Neural progenitor cell (in vitro differentiated cells): ENCODE results near the gene C1orf74. TPM values are rescaled to one million over a fixed set of nuclear protein-coding genes. Genes with fewer than 3 reads are reported as not detected.

Source experiments
- DNase-seq: peaks from one replicate; pipeline ENCODE4 v3.0.0-alpha.2; 2016; ENCODE audit warnings: low spot score
- H2AFZ ChIP-seq: fragments of 200-600 bp; sonication (generic); replicated peaks from 2 replicates; pipeline ENCODE4 v1.6.1; 2016; ENCODE audit warnings: antibody characterized with exemption
- H3F3A ChIP-seq: fragments of 200-600 bp; sonication (generic); 2 replicates; pipeline ENCODE4 v1.6.1; 2016; ENCODE audit warnings: antibody characterized with exemption, low read depth
- H3K27ac ChIP-seq: fragments of 200-600 bp; sonication (generic); 2 replicates; pipeline ENCODE4 v1.5.1; 2016; ENCODE audit warnings: mild to moderate bottlenecking
- H3K27me3 ChIP-seq: fragments of 200-600 bp; sonication (generic); 2 replicates; pipeline ENCODE4 v1.6.1; 2016; ENCODE audit warnings: mild to moderate bottlenecking, moderate library complexity
- H3K36me3 ChIP-seq: fragments of 200-600 bp; sonication (generic); 2 replicates; pipeline ENCODE4 v1.5.1; 2016
- H3K4me1 ChIP-seq: fragments of 200-600 bp; sonication (generic); 2 replicates; pipeline ENCODE4 v1.6.1; 2016; ENCODE audit warnings: mixed run types
- H3K4me2 ChIP-seq: fragments of 200-600 bp; sonication (generic); 2 replicates; pipeline ENCODE4 v1.6.1; 2016
- H3K4me3 ChIP-seq: fragments of 200-600 bp; sonication (generic); 2 replicates; pipeline ENCODE4 v1.5.1; 2016
- H3K79me2 ChIP-seq: fragments of 200-600 bp; sonication (generic); 2 replicates; pipeline ENCODE4 v1.6.1; 2016; ENCODE audit warnings: low read depth
- H3K9ac ChIP-seq: fragments of 200-600 bp; sonication (generic); 2 replicates; pipeline ENCODE4 v1.6.1; 2016
- H3K9me3 ChIP-seq: fragments of 200-600 bp; sonication (generic); 2 replicates; pipeline ENCODE4 v1.5.1; 2016; ENCODE audit warnings: low read depth
- H4K20me1 ChIP-seq: fragments of 200-600 bp; sonication (generic); 2 replicates; pipeline ENCODE4 v1.6.1; 2016; ENCODE audit warnings: low read depth
- H3K27ac Mint-ChIP-seq: 3 replicates; pipeline ENCODE4 v1.8.0; 2021; ENCODE audit warnings: mixed read lengths
- H3K27me3 Mint-ChIP-seq: 2 replicates; pipeline ENCODE4 v1.8.0; 2022; ENCODE audit warnings: low read depth, mild to moderate bottlenecking, inconsistent platforms, moderate library complexity, mixed read lengths; ENCODE audit not compliant: insufficient read depth
- H3K36me3 Mint-ChIP-seq: 3 replicates; pipeline ENCODE4 v1.8.0; 2021; ENCODE audit warnings: mixed read lengths
- H3K4me1 Mint-ChIP-seq: 3 replicates; pipeline ENCODE4 v1.8.0; 2021; ENCODE audit warnings: mixed read lengths
- H3K4me3 Mint-ChIP-seq: 3 replicates; pipeline ENCODE4 v1.8.0; 2021; ENCODE audit warnings: mild to moderate bottlenecking, moderate library complexity, mixed read lengths
- H3K9me3 Mint-ChIP-seq: 3 replicates; pipeline ENCODE4 v1.8.0; 2020; ENCODE audit warnings: mixed read lengths
- EZH2 ChIP-seq: fragments of 200-600 bp; sonication (generic); IDR thresholded peaks from 2 replicates; pipeline ENCODE4 v1.6.1; 2017; ENCODE audit warnings: antibody characterized with exemption, mild to moderate bottlenecking, moderate library complexity
- EZH2phosphoT487 ChIP-seq: fragments of 200-600 bp; sonication (generic); IDR thresholded peaks from 2 replicates; pipeline ENCODE4 v1.6.1; 2017; ENCODE audit warnings: antibody characterized with exemption
- total RNA-seq: library from RNA; depleted of rRNA; stranded (reverse); fragments of >200 nt; gene quantifications from 2 replicates; pipeline ENCODE4 v1.2.3, GENCODE V29; 2015; ENCODE audit warnings: low replicate concordance
- TF ChIP-seq, protein P1 (sequence below): fragments of 200-600 bp; sonication (generic); IDR thresholded peaks from 2 replicates; pipeline ENCODE4 v1.5.1; 2017; ENCODE audit warnings: antibody characterized with exemption, mild to moderate bottlenecking

Gene C1orf74
- total RNA-seq, 1 donor from 2014 or later, result 7.7 TPM

DNA sequence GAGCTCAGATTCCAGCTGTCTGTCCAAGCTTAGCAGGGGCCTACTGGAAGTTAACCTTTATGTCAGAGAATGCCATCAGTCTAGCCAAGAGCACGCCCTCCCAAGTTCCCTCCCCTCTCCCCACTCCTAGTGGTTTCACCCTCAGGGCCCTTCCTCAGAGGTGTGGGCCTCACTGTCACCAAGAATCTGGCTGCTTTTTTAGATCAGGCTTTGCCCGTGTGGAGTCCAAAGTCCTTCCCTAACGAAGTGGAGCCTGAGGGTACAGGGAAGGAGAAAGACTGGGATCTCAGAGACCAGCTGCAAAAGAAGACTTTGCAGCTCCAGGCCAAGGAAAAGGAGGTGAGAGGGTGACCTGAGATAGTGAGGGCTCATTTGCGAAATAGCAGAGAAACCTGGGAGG, 4.1 kb downstream of the C1orf74 start:
- H3K4me1 ChIP-seq, result peaks cover 6% of the 10 kb centered on the region
- DNase-seq, result no peak
- peaks cover 9% of the 10 kb centered on the region for H3K79me2 ChIP-seq
- H3K4me3 ChIP-seq, result no peak overlapping the region
- H3K27ac ChIP-seq, result no peak overlapping the region
- H3K9ac ChIP-seq, result no peak overlapping the region
- H3K9me3 ChIP-seq, result no peaks in the 10 kb centered on the region
- no peaks in the 10 kb centered on the region for H3K36me3 ChIP-seq
- no peak overlapping the region for H2AFZ ChIP-seq
- Mint-ChIP-seq H3K9me3 (no peaks in the 10 kb centered on the region), H3K27me3 (peaks cover 2% of the 10 kb centered on the region), H3K27ac (no peak overlapping the region), H3K4me1 (peaks cover 9% of the 10 kb centered on the region), H3K36me3 (peaks cover 2% of the 10 kb centered on the region), H3K4me3 (no peak overlapping the region)
- no peak overlapping the region for H3K4me2 ChIP-seq
- TF ChIP-seq EZH2, result no peak
- TF ChIP-seq EZH2phosphoT487, result no peak
- TF ChIP-seq, protein P1, sequence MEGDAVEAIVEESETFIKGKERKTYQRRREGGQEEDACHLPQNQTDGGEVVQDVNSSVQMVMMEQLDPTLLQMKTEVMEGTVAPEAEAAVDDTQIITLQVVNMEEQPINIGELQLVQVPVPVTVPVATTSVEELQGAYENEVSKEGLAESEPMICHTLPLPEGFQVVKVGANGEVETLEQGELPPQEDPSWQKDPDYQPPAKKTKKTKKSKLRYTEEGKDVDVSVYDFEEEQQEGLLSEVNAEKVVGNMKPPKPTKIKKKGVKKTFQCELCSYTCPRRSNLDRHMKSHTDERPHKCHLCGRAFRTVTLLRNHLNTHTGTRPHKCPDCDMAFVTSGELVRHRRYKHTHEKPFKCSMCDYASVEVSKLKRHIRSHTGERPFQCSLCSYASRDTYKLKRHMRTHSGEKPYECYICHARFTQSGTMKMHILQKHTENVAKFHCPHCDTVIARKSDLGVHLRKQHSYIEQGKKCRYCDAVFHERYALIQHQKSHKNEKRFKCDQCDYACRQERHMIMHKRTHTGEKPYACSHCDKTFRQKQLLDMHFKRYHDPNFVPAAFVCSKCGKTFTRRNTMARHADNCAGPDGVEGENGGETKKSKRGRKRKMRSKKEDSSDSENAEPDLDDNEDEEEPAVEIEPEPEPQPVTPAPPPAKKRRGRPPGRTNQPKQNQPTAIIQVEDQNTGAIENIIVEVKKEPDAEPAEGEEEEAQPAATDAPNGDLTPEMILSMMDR, result no peak
- peaks cover 6% of the 10 kb centered on the region for H3F3A ChIP-seq
- peaks cover 4% of the 10 kb centered on the region for H3K27me3 ChIP-seq
- no peaks in the 10 kb centered on the region for H4K20me1 ChIP-seq

DNA sequence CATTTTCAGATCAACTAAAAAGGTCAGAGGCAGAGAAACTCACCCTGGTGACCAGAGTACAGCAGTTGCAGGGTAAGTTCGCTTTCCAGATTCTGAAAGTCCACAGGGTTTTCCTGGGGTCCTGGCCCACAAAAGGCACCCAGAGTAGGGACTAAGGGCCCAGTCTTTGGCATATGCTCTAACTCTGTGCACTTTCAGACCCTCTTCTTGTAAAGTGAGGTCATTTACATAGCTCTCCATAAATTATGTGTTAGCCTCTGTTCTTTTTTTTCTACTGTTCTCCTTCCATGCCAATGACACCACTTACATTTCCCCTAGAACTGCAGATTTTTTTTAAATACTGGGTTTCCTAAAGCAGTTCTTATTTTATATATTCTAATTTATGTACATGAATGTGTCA, 6.3 kb downstream of the C1orf74 start:
- DNase-seq, result no peak
- no peak overlapping the region for H3K9ac ChIP-seq
- Mint-ChIP-seq H3K27ac (no peak overlapping the region), H3K4me1 (no peaks in the 10 kb centered on the region), H3K9me3 (no peaks in the 10 kb centered on the region), H3K36me3 (peaks cover 2% of the 10 kb centered on the region), H3K27me3 (no peaks in the 10 kb centered on the region), H3K4me3 (no peak overlapping the region)
- peaks cover 11% of the 10 kb centered on the region for H3K27me3 ChIP-seq
- no peaks in the 10 kb centered on the region for H3F3A ChIP-seq
- no peaks in the 10 kb centered on the region for H4K20me1 ChIP-seq
- TF ChIP-seq EZH2phosphoT487 (no peak), EZH2 (no peak)
- TF ChIP-seq, protein P1, result no peak
- no peak overlapping the region for H3K4me3 ChIP-seq
- no peaks in the 10 kb centered on the region for H3K9me3 ChIP-seq
- H3K4me2 ChIP-seq, result no peak overlapping the region
- H2AFZ ChIP-seq, result no peak overlapping the region
- no peak overlapping the region for H3K27ac ChIP-seq
- no peaks in the 10 kb centered on the region for H3K79me2 ChIP-seq
- H3K4me1 ChIP-seq, result no peaks in the 10 kb centered on the region
- H3K36me3 ChIP-seq, result no peaks in the 10 kb centered on the region

DNA sequence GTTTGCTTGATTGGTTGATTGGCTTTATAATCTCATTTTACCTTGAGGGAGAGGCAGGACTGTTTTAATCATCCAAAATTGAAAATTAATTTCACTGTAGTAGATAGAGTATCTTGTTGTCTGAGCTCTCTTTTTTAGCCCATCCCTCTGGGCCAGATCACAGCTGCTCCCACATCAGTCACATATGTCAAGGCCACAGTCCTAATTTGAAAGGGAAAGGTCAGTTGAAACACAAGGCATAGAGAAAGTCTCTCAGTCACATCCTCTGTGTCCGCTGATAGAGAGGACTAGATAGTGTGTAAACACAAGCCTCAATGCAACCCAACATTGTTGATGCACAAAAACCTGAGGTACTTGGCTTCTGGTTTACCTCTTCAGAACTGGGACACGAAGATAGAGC, 6.8 kb downstream of the C1orf74 start:
- H3K36me3 ChIP-seq, result no peaks in the 10 kb centered on the region
- no peak overlapping the region for H3K9ac ChIP-seq
- Mint-ChIP-seq H3K9me3 (no peaks in the 10 kb centered on the region), H3K27ac (no peak overlapping the region), H3K27me3 (no peaks in the 10 kb centered on the region), H3K4me3 (no peak overlapping the region), H3K36me3 (peaks cover 2% of the 10 kb centered on the region), H3K4me1 (no peaks in the 10 kb centered on the region)
- no peaks in the 10 kb centered on the region for H4K20me1 ChIP-seq
- no peak for DNase-seq
- H3K4me1 ChIP-seq, result no peaks in the 10 kb centered on the region
- no peaks in the 10 kb centered on the region for H3K79me2 ChIP-seq
- peaks cover 11% of the 10 kb centered on the region for H3K27me3 ChIP-seq
- H3F3A ChIP-seq, result no peaks in the 10 kb centered on the region
- H3K27ac ChIP-seq, result no peak overlapping the region
- H3K4me3 ChIP-seq, result no peak overlapping the region
- no peak overlapping the region for H3K4me2 ChIP-seq
- TF ChIP-seq, protein P1, result no peak
- TF ChIP-seq EZH2phosphoT487, result no peak
- TF ChIP-seq EZH2, result no peak
- H3K9me3 ChIP-seq, result no peaks in the 10 kb centered on the region
- H2AFZ ChIP-seq, result no peak overlapping the region

DNA sequence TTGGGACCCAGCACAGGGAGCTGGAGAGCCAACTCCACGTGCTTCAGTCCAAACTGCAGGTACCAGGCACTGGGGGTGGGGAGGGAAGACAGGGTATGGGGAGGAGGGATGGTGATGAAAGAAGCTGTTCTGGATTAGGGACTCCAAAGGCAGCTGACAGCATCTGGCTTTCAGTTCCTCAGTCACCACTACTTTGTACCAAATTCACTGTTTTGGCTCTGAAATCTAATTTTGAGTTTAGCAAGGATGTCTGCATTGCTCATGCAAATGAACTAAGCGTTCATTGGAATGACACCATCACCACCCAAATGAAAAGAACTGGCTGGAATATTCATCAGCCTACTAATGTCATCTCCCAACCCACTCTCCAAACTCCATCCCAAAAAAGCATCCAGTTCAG, 8.7 kb downstream of the C1orf74 start:
- Histone ChIP-seq H3K4me2 (no peak overlapping the region), H3F3A (peaks cover 7% of the 10 kb centered on the region), H3K4me1 (no peaks in the 10 kb centered on the region), H3K27ac (no peak overlapping the region), H3K79me2 (no peaks in the 10 kb centered on the region), H3K4me3 (no peak overlapping the region), H3K36me3 (no peaks in the 10 kb centered on the region), H2AFZ (no peak overlapping the region), H3K9ac (no peak overlapping the region), H3K9me3 (no peaks in the 10 kb centered on the region), H4K20me1 (no peaks in the 10 kb centered on the region), H3K27me3 (peaks cover 11% of the 10 kb centered on the region)
- TF ChIP-seq, protein P1, result no peak
- TF ChIP-seq EZH2 (no peak), EZH2phosphoT487 (no peak)
- H3K4me3 Mint-ChIP-seq, result no peak overlapping the region
- H3K27me3 Mint-ChIP-seq, result no peaks in the 10 kb centered on the region
- no peak for DNase-seq
- H3K9me3 Mint-ChIP-seq, result no peaks in the 10 kb centered on the region
- H3K27ac Mint-ChIP-seq, result no peak overlapping the region
- no peaks in the 10 kb centered on the region for H3K4me1 Mint-ChIP-seq
- no peaks in the 10 kb centered on the region for H3K36me3 Mint-ChIP-seq
